Measurements from ENCODE around the gene CTNNA3. TPM values are rescaled to one million over a fixed set of nuclear protein-coding genes. Genes with fewer than 3 reads are reported as not detected.

The CTNNA3 gene
- total and polyA plus RNA-seq, 4 donors = under 0.01 to 39.8 (median 0.09) TPM

- no peak for ATAC-seq (ENCODE audit: insufficient read depth, low FRiP score)
- Histone ChIP-seq H3K27me3 (ENCODE audit: control insufficient read depth in 3 of 3, insufficient read depth in 3 of 3, low read length in 2 of 3) (no peaks in the 10 kb centered on the region), H3K27ac (ENCODE audit: low read depth in 1 of 2, low read length in 1 of 2) (peak overlapping the region in 1 of 2 donors; percentile 33), H3K4me3 (no peak overlapping the region), H3K9ac (ENCODE audit: insufficient read depth in 1 of 2, low read length in 2 of 2) (no peak overlapping the region), H3K4me1 (ENCODE audit: control insufficient read depth in 5 of 5, insufficient read depth in 5 of 5, low read length in 5 of 5) (peaks cover 0 to 7% (median 4%) of the 10 kb centered on the region in 5 donors), H3K36me3 (ENCODE audit: control insufficient read depth in 4 of 4, insufficient read depth in 4 of 4, low read length in 4 of 4) (no peaks in the 10 kb centered on the region), H3K9me3 (ENCODE audit: control insufficient read depth in 4 of 4, insufficient read depth in 3 of 4, low read length in 3 of 4) (no peaks in the 10 kb centered on the region)
- 72 to 89% methylated on average over 3 of the region's 3 CpGs for WGBS, 2 donors
- no peak for TF ChIP-seq CTCF (IDR thresholded peaks at IDR 0.05; ENCODE audit: control extremely low read depth, extremely low read depth)
- DNase-seq = no peak
Measured at GRCh38 chr10:66538908-66539307, 1157.1 kb downstream of the CTNNA3 start.

- ATAC-seq (ENCODE audit: insufficient read depth, low FRiP score) (no peak), DNase-seq (peak in 1 of 3 donors; percentile 22)
- WGBS, 2 donors = 50 to 62% methylated on average over 3 of the region's 3 CpGs
- no peaks in the 10 kb centered on the region for H3K27me3 ChIP-seq (ENCODE audit: control insufficient read depth in 3 of 3, insufficient read depth in 3 of 3, low read length in 2 of 3)
- H3K36me3 ChIP-seq (ENCODE audit: control insufficient read depth in 4 of 4, insufficient read depth in 4 of 4, low read length in 4 of 4) = no peaks in the 10 kb centered on the region
- H3K27ac ChIP-seq (ENCODE audit: low read depth in 1 of 2, low read length in 1 of 2) = peak overlapping the region in 1 of 2 donors; percentile 70
- H3K9ac ChIP-seq (ENCODE audit: insufficient read depth in 1 of 2, low read length in 2 of 2) = no peak overlapping the region
- no peak overlapping the region for H3K4me3 ChIP-seq
- H3K9me3 ChIP-seq (ENCODE audit: control insufficient read depth in 4 of 4, insufficient read depth in 3 of 4, low read length in 3 of 4) = no peaks in the 10 kb centered on the region
- no peak for TF ChIP-seq CTCF (IDR thresholded peaks at IDR 0.05; ENCODE audit: control extremely low read depth, extremely low read depth)
- H3K4me1 ChIP-seq (ENCODE audit: control insufficient read depth in 5 of 5, insufficient read depth in 5 of 5, low read length in 5 of 5) = peaks cover 0 to 7% (median 4%) of the 10 kb centered on the region in 5 donors
Measured at GRCh38 chr10:66538371-66538770, 1157.6 kb downstream of the CTNNA3 start.

GRCh38 chr10:66537186-66537585 lies 1158.8 kb downstream of the CTNNA3 start:
- ATAC-seq (ENCODE audit: insufficient read depth, low FRiP score) = no peak
- TF ChIP-seq CTCF (IDR thresholded peaks at IDR 0.05; ENCODE audit: control extremely low read depth, extremely low read depth) = no peak

GRCh38 chr10:66535439-66535838 lies 1160.6 kb downstream of the CTNNA3 start:
- no peak for TF ChIP-seq CTCF (IDR thresholded peaks at IDR 0.05; ENCODE audit: control extremely low read depth, extremely low read depth)
- ATAC-seq (ENCODE audit: insufficient read depth, low FRiP score) = no peak
- WGBS, 2 donors = 79 to 88% methylated on average over 1 of the region's 1 CpG
- no peak overlapping the region for H3K4me3 ChIP-seq
- no peak overlapping the region for H3K9ac ChIP-seq (ENCODE audit: insufficient read depth in 1 of 2, low read length in 2 of 2)
- H3K27ac ChIP-seq (ENCODE audit: low read depth in 1 of 2, low read length in 1 of 2) = no peak overlapping the region
- no peaks in the 10 kb centered on the region for H3K9me3 ChIP-seq (ENCODE audit: control insufficient read depth in 4 of 4, insufficient read depth in 3 of 4, low read length in 3 of 4)
- H3K36me3 ChIP-seq (ENCODE audit: control insufficient read depth in 4 of 4, insufficient read depth in 4 of 4, low read length in 4 of 4) = no peaks in the 10 kb centered on the region
- no peak for DNase-seq
- H3K27me3 ChIP-seq (ENCODE audit: control insufficient read depth in 3 of 3, insufficient read depth in 3 of 3, low read length in 2 of 3) = no peaks in the 10 kb centered on the region
- H3K4me1 ChIP-seq (ENCODE audit: control insufficient read depth in 5 of 5, insufficient read depth in 5 of 5, low read length in 5 of 5) = peaks cover 0 to 7% (median 4%) of the 10 kb centered on the region in 5 donors

More at GRCh38 chr10:66537186-66537585, 1158.8 kb downstream of the CTNNA3 start:
- Histone ChIP-seq H3K36me3 (ENCODE audit: control insufficient read depth in 4 of 4, insufficient read depth in 4 of 4, low read length in 4 of 4) (no peaks in the 10 kb centered on the region), H3K9me3 (ENCODE audit: control insufficient read depth in 4 of 4, insufficient read depth in 3 of 4, low read length in 3 of 4) (no peaks in the 10 kb centered on the region), H3K4me1 (ENCODE audit: control insufficient read depth in 5 of 5, insufficient read depth in 5 of 5, low read length in 5 of 5) (peaks cover 0 to 7% (median 4%) of the 10 kb centered on the region in 5 donors), H3K27me3 (ENCODE audit: control insufficient read depth in 3 of 3, insufficient read depth in 3 of 3, low read length in 2 of 3) (no peaks in the 10 kb centered on the region), H3K4me3 (no peak overlapping the region), H3K9ac (ENCODE audit: insufficient read depth in 1 of 2, low read length in 2 of 2) (no peak overlapping the region), H3K27ac (ENCODE audit: low read depth in 1 of 2, low read length in 1 of 2) (no peak overlapping the region)
- WGBS, 2 donors = 90 to 92% methylated on average over 1 of the region's 1 CpG
- DNase-seq = no peak
